Measurements from ENCODE around the gene APP.
A peak's percentile ranks its signal among the peaks of the same experiment; 100 is the strongest.

The APP gene

DNA sequence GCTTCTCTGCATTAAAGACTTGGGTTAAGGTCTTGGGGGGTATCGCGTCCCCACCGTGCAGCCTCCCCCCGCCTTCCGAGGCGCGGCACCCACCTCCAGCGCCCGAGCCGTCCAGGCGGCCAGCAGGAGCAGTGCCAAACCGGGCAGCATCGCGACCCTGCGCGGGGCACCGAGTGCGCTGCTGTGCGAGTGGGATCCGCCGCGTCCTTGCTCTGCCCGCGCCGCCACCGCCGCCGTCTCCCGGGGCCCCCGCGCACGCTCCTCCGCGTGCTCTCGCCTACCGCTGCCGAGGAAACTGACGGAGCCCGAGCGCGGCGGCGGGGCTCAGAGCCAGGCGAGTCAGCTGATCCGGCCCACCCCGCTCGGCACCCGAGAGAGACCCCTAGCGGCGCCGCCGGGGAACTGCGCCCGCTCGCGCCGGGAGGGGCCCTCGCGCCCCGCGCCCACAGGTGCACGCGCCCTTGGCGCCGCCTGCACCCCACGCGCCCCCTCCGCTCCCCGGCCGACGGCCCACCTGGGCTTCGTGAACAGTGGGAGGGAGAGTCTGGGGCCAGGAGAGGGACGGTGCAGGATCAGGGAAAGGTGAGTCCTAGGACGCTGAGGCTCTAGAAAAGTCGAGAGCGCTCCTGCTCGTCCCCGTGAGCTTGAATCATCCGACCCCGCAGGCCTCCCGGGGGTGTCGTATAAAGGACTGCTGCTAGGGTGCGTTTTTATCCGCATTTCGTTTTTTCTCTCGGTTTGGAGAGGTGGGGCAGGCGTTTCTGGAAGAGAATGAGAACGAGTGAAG is at the start of gene APP:
Gene APP (minus strand): TSS at position 300 of the 787 bp plus-strand sequence. CDS start 150 bp downstream, at position 150.
- DNase-seq: peak; percentile 91
- Mint-ChIP-seq H3K27ac (peak within 1 kb of the TSS; percentile 54), H3K4me3 (peak within 1 kb of the TSS; percentile 87), H3K27me3 (peaks cover 16% of the 10 kb centered on the region), H3K36me3 (ENCODE audit: low read depth) (peaks cover 8% of the 10 kb centered on the region), H3K4me1 (peaks cover 18% of the 10 kb centered on the region), H3K9me3 (no peaks in the 10 kb centered on the region)
- ATAC-seq: peak; percentile 87

DNA sequence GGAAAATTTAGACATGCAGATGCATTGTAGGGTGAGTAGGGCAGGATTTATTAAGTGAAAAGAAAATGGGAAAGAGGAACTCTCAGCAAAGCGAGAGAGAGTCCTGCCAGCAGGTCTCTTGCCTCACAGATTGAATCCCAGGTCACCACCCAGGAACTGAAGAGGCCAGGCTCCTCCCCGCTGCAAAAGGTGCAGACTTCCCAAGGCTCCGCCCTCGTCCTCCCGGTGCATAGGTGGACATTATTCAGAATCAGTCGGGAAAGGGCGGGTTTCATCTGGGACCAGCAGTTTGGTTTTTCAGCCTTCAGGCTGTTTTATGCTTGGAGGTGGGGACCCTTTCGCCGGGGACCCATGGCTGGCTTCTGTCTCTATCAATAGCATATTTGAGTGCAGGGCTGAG is 41.6 kb upstream of the APP start:
- no peaks in the 10 kb centered on the region for H3K27me3 Mint-ChIP-seq
- peaks cover 2% of the 10 kb centered on the region for H3K9me3 Mint-ChIP-seq
- H3K27ac Mint-ChIP-seq: no peak overlapping the region
- H3K4me1 Mint-ChIP-seq: no peaks in the 10 kb centered on the region
- no peak overlapping the region for H3K4me3 Mint-ChIP-seq
- no peaks in the 10 kb centered on the region for H3K36me3 Mint-ChIP-seq (ENCODE audit: low read depth)
- DNase-seq (no peak), ATAC-seq (no peak)

DNA sequence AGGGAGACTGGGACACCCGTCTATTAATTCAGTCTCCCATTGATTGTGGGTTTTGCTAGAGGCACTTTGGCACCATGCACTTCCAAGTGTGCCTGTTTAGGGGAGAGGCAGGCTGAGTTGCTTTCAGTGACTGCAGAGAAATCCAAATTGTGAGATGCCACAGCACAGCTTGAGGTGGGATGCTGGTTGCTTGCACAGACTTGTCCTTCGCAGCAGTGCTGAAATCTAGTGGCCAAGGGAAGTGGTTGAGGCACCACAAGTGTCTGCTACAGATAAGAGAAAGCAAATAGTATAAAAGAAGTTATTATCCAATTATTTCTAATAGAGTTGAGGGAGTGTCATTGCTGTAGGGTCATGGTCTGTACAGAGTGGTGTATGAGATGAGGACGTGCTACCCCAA is 40.0 kb upstream of the APP start:
- Mint-ChIP-seq H3K9me3 (no peaks in the 10 kb centered on the region), H3K4me1 (no peaks in the 10 kb centered on the region), H3K4me3 (no peak overlapping the region), H3K27me3 (no peaks in the 10 kb centered on the region), H3K27ac (no peak overlapping the region), H3K36me3 (ENCODE audit: low read depth) (no peaks in the 10 kb centered on the region)
- ATAC-seq: no peak
- DNase-seq: no peak

DNA sequence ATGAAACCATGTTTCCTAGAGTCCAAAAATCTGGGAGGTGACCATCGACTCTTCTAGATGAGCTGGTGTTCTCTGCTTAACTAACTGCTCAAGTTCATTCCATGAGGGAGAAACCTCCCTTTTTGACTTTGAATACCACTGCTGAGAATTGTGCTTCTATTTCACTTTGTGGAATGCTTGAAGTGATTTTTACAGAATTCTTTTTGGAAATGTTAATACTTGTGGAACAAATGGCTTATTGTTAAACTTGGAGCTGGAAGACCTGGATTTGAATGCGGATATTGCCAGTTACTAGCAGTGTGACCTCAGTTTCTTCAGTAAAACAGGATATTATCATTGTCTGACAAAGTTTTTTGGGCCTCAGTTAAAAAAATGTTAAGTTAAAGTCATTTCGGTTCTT is 36.5 kb upstream of the APP start:
- ATAC-seq (no peak), DNase-seq (no peak)
- H3K36me3 Mint-ChIP-seq (ENCODE audit: low read depth): no peaks in the 10 kb centered on the region
- no peak overlapping the region for H3K4me3 Mint-ChIP-seq
- no peak overlapping the region for H3K27ac Mint-ChIP-seq
- H3K9me3 Mint-ChIP-seq: no peaks in the 10 kb centered on the region
- no peaks in the 10 kb centered on the region for H3K27me3 Mint-ChIP-seq
- no peaks in the 10 kb centered on the region for H3K4me1 Mint-ChIP-seq

DNA sequence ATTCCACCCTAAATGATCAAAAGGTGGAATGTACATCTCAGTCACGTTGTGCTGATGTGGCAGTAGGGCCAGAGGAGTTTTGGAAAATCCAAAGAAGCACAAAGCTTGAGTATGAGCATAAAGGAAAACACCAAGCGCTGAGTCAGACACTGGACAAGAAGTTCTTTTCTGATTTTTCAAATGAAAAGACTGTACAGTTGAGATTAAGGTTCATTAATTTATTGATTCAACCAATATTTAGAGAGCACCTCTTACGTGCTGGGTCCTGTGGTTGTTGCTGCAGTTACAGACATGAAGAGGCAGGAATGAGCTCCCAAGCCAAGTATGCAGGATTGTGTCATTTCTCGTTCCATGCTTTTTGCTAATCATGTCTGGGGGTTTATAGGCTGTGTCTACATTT is 28.9 kb upstream of the APP start:
- Mint-ChIP-seq H3K9me3 (no peaks in the 10 kb centered on the region), H3K27ac (no peak overlapping the region), H3K4me1 (no peaks in the 10 kb centered on the region), H3K4me3 (no peak overlapping the region), H3K27me3 (peaks cover 3% of the 10 kb centered on the region), H3K36me3 (ENCODE audit: low read depth) (no peaks in the 10 kb centered on the region)
- ATAC-seq: no peak
- DNase-seq: no peak

DNA sequence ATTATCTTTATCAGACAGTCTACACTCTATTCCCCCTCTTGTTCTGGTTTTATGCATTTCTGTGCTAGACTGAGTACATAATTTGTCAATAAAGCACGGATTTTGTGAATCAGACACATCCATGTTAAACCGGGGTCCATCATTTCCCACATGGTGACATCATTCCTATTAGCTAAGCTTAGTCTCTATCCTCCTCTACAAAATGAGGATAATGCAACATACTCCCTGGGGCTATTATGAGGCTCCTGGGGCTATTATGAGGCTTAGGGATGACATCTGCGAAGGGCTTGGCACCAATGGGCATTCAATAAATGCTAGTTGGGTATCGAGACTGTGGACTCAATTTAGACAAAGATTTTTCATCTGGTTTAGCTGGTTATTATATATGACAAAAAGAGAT is 25.1 kb upstream of the APP start:
- Mint-ChIP-seq H3K4me1 (no peaks in the 10 kb centered on the region), H3K9me3 (no peaks in the 10 kb centered on the region), H3K36me3 (ENCODE audit: low read depth) (no peaks in the 10 kb centered on the region), H3K4me3 (no peak overlapping the region), H3K27ac (no peak overlapping the region), H3K27me3 (peaks cover 3% of the 10 kb centered on the region)
- ATAC-seq (no peak), DNase-seq (no peak)

DNA sequence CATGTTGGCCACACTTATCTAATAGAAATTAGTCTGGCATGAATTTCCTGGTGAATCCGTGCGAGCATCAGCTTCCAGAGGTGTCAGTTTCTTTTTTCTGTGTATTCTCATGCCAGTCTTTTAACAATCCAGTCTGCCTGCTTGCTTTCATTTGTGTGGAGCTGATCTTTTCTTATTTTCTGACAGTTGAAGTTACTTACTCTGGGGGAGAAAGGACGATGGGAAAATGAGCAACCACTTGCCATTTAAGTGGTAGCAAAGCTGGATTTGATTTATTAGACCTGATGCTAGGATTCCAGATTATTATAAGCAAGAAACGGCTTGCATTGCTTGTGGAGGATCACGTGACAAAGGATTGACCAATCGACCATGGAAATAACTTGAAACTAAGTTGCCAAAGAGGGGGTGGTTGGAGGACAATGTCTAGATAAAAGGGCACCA is 24.3 kb upstream of the APP start:
- no peak for DNase-seq
- Mint-ChIP-seq H3K4me3 (no peak overlapping the region), H3K27me3 (peaks cover 3% of the 10 kb centered on the region), H3K4me1 (no peaks in the 10 kb centered on the region), H3K9me3 (no peaks in the 10 kb centered on the region), H3K27ac (no peak overlapping the region), H3K36me3 (ENCODE audit: low read depth) (no peaks in the 10 kb centered on the region)
- ATAC-seq: no peak

DNA sequence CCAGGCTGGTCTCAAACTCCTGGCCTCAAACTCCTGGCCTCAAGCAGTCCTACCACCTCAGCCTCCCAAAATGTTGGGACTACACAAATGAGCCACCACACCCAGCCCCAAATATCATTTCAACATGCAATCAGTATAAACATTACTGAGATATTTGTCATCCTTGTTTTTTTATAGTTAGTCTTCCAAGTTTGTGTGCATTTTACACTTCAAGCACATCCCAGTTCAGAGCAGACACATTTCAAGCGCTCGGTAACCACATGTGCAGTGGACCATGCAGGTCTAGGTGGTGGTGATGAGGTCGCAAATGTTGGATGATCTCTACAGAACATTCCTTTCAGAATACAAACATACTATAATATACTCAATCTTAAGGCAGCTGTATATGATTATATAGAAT is 23.8 kb upstream of the APP start:
- no peak for ATAC-seq
- peaks cover 3% of the 10 kb centered on the region for H3K27me3 Mint-ChIP-seq
- DNase-seq: no peak
- H3K4me1 Mint-ChIP-seq: no peaks in the 10 kb centered on the region
- H3K4me3 Mint-ChIP-seq: no peak overlapping the region
- no peaks in the 10 kb centered on the region for H3K9me3 Mint-ChIP-seq
- H3K36me3 Mint-ChIP-seq (ENCODE audit: low read depth): no peaks in the 10 kb centered on the region
- no peak overlapping the region for H3K27ac Mint-ChIP-seq

DNA sequence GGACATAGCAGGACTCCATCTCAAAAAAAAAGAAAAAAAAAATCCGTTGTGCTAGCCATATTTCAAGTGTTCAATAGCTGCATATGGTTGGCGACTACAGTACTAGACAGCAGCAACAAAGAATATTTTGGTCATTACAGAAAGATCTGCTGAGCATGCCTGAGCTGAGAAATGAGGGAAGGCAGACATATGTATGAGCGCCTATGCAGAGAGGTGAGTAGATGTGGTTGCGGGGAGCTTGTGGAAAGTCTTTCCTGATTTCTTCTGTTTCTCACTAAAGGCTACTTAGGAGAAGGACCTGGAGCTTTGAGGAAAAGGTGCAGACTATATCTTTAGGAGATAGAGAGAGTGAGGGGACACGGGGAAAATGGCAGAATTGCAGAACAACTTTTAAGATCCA is 21.0 kb upstream of the APP start:
- no peak overlapping the region for H3K27ac Mint-ChIP-seq
- no peak for DNase-seq
- no peaks in the 10 kb centered on the region for H3K36me3 Mint-ChIP-seq (ENCODE audit: low read depth)
- H3K27me3 Mint-ChIP-seq: no peaks in the 10 kb centered on the region
- H3K4me1 Mint-ChIP-seq: no peaks in the 10 kb centered on the region
- no peaks in the 10 kb centered on the region for H3K9me3 Mint-ChIP-seq
- ATAC-seq: no peak
- no peak overlapping the region for H3K4me3 Mint-ChIP-seq

DNA sequence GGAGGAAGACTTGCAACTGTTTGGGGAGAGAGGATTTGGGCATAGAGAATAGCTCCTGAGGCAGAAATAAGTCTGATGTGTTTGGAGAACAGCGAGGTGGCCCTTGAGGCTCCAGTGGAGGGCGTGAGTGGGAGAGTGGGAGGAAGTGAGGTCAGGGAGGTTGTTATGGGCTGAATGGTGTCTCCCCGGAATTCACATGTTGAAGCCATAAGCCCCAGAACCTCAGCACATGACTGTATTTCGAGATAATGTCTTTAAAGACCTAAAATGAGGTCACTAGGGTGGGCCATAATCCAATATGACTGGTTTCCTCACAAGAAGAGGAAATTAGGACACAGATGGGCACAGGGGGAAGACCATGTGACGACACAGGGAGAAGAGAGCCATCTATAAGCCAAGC is 17.9 kb upstream of the APP start:
- no peak overlapping the region for H3K27ac Mint-ChIP-seq
- no peaks in the 10 kb centered on the region for H3K4me1 Mint-ChIP-seq
- no peaks in the 10 kb centered on the region for H3K36me3 Mint-ChIP-seq (ENCODE audit: low read depth)
- no peaks in the 10 kb centered on the region for H3K9me3 Mint-ChIP-seq
- H3K27me3 Mint-ChIP-seq: no peaks in the 10 kb centered on the region
- no peak for ATAC-seq
- DNase-seq: no peak
- H3K4me3 Mint-ChIP-seq: no peak overlapping the region

DNA sequence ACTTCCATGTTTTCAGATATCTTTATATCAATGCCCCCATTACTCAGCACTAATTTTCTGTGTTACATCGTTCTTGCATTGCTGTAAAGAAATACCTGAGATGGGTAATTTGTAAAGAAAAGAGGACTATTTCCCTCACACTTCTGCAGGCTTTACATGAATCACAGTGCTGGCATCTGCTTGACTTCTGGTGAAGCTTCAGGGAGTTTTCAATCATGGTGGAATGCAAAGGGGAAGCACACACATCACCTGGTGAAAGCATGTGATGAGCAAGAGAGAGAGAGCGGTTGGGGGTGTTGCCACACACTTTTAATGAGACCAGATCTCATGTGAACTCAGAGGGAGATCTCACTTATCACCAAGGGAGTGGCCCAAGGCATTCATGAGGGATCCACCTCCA is 14.9 kb upstream of the APP start:
- Mint-ChIP-seq H3K4me1 (no peaks in the 10 kb centered on the region), H3K4me3 (no peak overlapping the region)

DNA sequence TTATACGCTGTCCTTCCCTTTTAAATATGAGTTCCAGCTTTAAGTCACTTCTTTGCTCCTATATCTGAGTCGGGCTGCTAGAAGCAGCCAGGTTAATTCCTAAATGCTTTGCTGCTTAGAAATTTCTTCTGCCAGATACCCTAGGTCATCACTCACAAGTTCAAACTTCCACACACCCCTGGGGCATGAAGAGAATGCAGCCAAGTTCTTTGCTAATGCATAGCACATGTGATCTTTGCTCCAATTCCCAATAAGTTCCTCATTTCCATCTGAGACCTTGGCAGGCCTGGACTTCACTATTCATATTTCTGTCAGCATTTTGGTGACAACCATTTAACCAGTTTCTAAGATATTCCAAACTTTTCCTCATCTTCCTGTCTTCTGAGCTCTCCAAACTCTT is 14.5 kb upstream of the APP start:
- DNase-seq (no peak), ATAC-seq (no peak)
- H3K4me3 Mint-ChIP-seq: no peak overlapping the region
- no peaks in the 10 kb centered on the region for H3K9me3 Mint-ChIP-seq
- no peak overlapping the region for H3K27ac Mint-ChIP-seq
- no peaks in the 10 kb centered on the region for H3K36me3 Mint-ChIP-seq (ENCODE audit: low read depth)
- H3K4me1 Mint-ChIP-seq: no peaks in the 10 kb centered on the region
- H3K27me3 Mint-ChIP-seq: no peaks in the 10 kb centered on the region

More for the DNA sequence above, 14.9 kb upstream of the APP start:
- Mint-ChIP-seq H3K36me3 (ENCODE audit: low read depth) (no peaks in the 10 kb centered on the region), H3K27ac (no peak overlapping the region), H3K9me3 (no peaks in the 10 kb centered on the region), H3K27me3 (no peaks in the 10 kb centered on the region)
- DNase-seq (no peak), ATAC-seq (no peak)

DNA sequence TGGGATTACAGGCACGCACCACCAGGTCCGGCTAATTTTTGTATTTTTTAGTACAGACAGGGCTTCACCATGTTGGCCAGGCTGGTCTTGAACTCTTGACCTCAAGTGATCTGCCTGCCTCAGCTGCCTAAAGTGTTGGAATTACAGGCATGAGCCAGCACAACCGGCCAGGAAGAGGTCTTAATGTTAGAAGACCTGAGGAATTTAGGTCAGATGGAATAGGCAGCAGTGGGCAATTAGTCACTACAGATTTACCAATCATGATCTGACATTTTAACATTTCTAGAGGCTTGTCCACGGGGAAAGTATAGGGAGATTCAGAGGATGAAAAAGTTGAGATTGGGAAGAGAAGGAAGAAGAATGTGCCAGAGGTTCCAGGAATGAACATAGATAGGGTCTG is 8.9 kb upstream of the APP start:
- no peak for ATAC-seq
- Mint-ChIP-seq H3K27ac (no peak overlapping the region), H3K27me3 (peaks cover 7% of the 10 kb centered on the region), H3K4me3 (no peak overlapping the region), H3K36me3 (ENCODE audit: low read depth) (no peaks in the 10 kb centered on the region), H3K9me3 (no peaks in the 10 kb centered on the region), H3K4me1 (peaks cover 3% of the 10 kb centered on the region)
- DNase-seq: no peak

DNA sequence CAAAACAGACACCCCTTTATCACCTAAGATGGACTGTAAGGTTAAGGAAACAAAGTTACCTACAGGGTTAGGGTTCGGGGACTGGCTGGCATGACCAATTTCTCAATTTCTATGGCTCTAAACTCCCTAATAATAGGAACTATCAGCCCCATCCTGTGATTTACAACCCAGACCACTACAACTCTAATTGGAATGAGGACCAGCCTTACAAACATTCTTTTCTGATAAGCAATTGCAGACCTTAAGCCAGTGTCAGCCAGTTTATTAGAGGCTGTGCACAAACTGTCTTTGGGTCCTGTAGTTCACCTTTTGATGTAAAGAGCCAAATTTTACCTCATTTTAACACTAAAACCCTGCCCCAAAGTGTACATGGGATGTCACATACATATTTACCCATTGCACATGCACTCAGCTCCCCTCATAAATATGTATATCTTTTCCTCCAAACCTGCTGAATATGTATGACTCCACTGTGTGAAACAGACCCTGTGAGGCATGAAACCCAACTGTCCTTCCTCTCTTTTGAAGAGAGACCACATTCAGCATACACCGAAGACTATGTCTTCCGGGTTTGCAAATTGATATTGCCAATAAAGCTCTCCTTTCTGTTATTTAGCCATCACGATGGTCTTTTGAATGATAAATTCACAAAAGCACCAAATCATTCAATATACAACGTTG is 7.3 kb upstream of the APP start:
- H3K4me1 Mint-ChIP-seq: peaks cover 6% of the 10 kb centered on the region
- no peak overlapping the region for H3K27ac Mint-ChIP-seq
- DNase-seq (no peak), ATAC-seq (no peak)
- H3K36me3 Mint-ChIP-seq (ENCODE audit: low read depth): no peaks in the 10 kb centered on the region
- no peak overlapping the region for H3K4me3 Mint-ChIP-seq
- no peaks in the 10 kb centered on the region for H3K9me3 Mint-ChIP-seq
- H3K27me3 Mint-ChIP-seq: peaks cover 7% of the 10 kb centered on the region

DNA sequence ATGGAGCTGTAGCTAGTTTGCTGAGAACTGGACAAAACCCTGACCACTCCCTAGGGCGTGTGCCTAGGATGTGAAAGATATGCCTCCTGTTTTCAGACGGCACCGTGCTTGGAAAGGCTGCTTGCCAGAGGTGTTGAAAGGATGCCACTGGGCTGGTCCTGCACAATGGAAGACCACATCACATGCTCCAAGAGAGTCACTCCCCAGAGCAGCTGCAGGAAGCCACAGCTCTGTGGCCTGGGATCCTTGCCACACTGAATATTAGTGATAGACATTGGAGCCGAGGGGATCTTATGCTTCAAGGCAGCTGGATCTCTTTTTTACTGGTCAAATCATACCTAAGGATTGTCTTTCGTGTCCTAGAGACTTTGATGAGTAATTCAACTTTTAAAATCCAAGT is 6.6 kb upstream of the APP start:
- DNase-seq: no peak
- H3K9me3 Mint-ChIP-seq: no peaks in the 10 kb centered on the region

More for the DNA sequence above, 6.6 kb upstream of the APP start:
- Mint-ChIP-seq H3K4me3 (no peak overlapping the region), H3K4me1 (peaks cover 6% of the 10 kb centered on the region), H3K36me3 (ENCODE audit: low read depth) (no peaks in the 10 kb centered on the region), H3K27me3 (peaks cover 7% of the 10 kb centered on the region), H3K27ac (no peak overlapping the region)
- no peak for ATAC-seq
